ENCODE results near the gene RFC5. TPM values are rescaled to one million over a fixed set of nuclear protein-coding genes. Genes with fewer than 3 reads are reported as not detected.
"Not testable (repeated sequence)": the region's sequence is repeated elsewhere in the genome, so short reads cannot be mapped to it uniquely, and the experiment has no call there.

RFC5 gene
- total and polyA plus RNA-seq, 10 donors: 6.6 to 18.4 (median 11.4) TPM

DNA sequence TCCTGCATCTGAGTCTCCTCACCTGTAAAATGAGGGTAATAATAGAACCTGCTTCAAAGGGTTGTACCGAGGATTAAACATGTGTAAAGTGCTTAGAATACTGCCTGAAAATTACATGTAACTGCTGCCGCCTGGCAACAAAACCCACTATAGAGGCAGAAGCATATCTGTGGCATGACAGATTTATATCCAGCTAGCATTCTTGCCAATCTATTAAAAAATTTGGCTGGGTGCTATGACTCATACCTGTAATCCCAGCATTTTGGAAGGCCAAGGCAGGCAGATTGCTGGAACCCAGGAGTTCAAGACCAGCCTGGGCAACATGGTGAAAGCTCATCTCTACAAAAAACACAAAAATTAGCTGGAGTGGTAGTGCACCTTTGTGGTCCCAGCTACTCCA lies 31.3 kb upstream of the RFC5 start:
- intact Hi-C loops (cut with DNase I; ENCODE audit: low total_unique reads): no loop called here
- H3K4me1 ChIP-seq: no peaks in the 10 kb centered on the region
- WGBS, 5 donors: 69 to 90% (median 86%) methylated on average over 2 of the region's 2 CpGs
- H3K4me3 ChIP-seq: no peak overlapping the region
- no peaks in the 10 kb centered on the region for H3K36me3 ChIP-seq
- DNase-seq: no peak
- peaks cover 0 to 21% (median 0%) of the 10 kb centered on the region in 7 donors for H3K27me3 ChIP-seq (replicated peaks in 1 of 7)
- H3K9me3 ChIP-seq: peaks cover 0 to 11% (median 8%) of the 10 kb centered on the region in 8 donors
- H3K27ac ChIP-seq: no peak overlapping the region
- no peak for TF ChIP-seq POLR2A (IDR thresholded peaks at IDR 0.05)
- TF ChIP-seq POLR2AphosphoS5 (IDR thresholded peaks at IDR 0.05): no peak
- TF ChIP-seq, protein P1, sequence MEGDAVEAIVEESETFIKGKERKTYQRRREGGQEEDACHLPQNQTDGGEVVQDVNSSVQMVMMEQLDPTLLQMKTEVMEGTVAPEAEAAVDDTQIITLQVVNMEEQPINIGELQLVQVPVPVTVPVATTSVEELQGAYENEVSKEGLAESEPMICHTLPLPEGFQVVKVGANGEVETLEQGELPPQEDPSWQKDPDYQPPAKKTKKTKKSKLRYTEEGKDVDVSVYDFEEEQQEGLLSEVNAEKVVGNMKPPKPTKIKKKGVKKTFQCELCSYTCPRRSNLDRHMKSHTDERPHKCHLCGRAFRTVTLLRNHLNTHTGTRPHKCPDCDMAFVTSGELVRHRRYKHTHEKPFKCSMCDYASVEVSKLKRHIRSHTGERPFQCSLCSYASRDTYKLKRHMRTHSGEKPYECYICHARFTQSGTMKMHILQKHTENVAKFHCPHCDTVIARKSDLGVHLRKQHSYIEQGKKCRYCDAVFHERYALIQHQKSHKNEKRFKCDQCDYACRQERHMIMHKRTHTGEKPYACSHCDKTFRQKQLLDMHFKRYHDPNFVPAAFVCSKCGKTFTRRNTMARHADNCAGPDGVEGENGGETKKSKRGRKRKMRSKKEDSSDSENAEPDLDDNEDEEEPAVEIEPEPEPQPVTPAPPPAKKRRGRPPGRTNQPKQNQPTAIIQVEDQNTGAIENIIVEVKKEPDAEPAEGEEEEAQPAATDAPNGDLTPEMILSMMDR (IDR thresholded peaks at IDR 0.05 in 8 of 11, conservative IDR thresholded peaks at IDR 0.05 in 3 of 11): no peak

DNA sequence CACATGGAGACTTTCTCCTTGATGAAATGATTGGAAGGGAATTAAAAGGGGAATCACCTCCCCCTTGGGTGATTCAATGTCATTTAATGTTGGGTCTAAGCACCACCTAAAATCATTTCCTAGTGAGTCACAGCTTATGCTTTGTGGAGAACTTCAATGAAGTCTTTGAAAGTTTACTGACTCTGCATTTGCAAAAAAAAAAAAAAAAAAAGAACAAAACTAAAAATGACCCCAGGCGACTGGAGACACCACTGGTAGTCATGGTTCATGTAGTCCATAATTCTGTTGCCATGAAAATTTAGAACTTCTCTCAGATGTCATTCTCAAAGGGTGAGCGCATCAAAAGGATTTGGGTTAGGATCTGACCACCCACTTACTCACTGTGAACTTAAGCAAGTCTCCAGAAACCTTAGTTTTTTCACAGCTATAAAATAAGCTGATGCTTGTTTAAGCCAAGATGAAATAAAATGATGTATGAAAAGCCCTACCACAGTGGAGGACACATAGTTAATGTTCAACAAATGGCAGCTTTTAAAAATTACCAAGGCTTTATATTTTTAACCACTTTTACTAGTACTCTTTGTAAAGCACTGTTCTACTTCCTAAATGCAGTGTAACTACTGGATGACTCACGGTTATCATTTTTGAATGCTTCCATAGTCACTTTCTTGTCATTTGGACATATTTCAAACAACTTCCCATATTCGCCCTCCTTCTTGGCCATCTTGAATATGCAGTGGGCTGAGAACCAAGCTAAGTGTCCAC lies 29.6 kb upstream of the RFC5 start:
- Histone ChIP-seq H3K36me3 (no peaks in the 10 kb centered on the region), H3K4me1 (no peaks in the 10 kb centered on the region), H3K9me3 (peaks cover 0 to 11% (median 8%) of the 10 kb centered on the region in 8 donors), H3K4me3 (no peak overlapping the region), H3K27ac (no peak overlapping the region), H3K27me3 (replicated peaks in 1 of 7) (peaks cover 0 to 16% (median 0%) of the 10 kb centered on the region in 7 donors)
- TF ChIP-seq POLR2AphosphoS5 (IDR thresholded peaks at IDR 0.05): no peak
- TF ChIP-seq POLR2A (IDR thresholded peaks at IDR 0.05): no peak
- TF ChIP-seq, protein P1 (IDR thresholded peaks at IDR 0.05 in 8 of 11, conservative IDR thresholded peaks at IDR 0.05 in 3 of 11): no peak
- DNase-seq: no peak
- 69 to 85% (median 75%) methylated on average over 4 of the region's 4 CpGs for WGBS, 5 donors
- intact Hi-C loops (cut with DNase I; ENCODE audit: low total_unique reads): no loop called here

- Histone ChIP-seq H3K9me3 (peaks cover 0 to 15% (median 6%) of the 10 kb centered on the region in 8 donors), H3K27me3 (replicated peaks in 1 of 7) (peaks cover 0 to 3% (median 0%) of the 10 kb centered on the region in 7 donors), H3K36me3 (no peaks in the 10 kb centered on the region), H3K4me1 (no peaks in the 10 kb centered on the region), H3K27ac (no peak overlapping the region), H3K4me3 (no peak overlapping the region)
- WGBS, 5 donors: 73 to 84% (median 78%) methylated on average over 3 of the region's 3 CpGs
- intact Hi-C loops (cut with DNase I; ENCODE audit: low total_unique reads): no loop called here
- DNase-seq: no peak
- TF ChIP-seq, protein P1 (IDR thresholded peaks at IDR 0.05 in 8 of 11, conservative IDR thresholded peaks at IDR 0.05 in 3 of 11): no peak
- no peak for TF ChIP-seq POLR2AphosphoS5 (IDR thresholded peaks at IDR 0.05)
- TF ChIP-seq POLR2A (IDR thresholded peaks at IDR 0.05): no peak
Measured at GRCh38 chr12:117994551-117995438, 21.7 kb upstream of the RFC5 start.

- Histone ChIP-seq H3K9me3 (peaks cover 0 to 15% (median 6%) of the 10 kb centered on the region in 8 donors), H3K36me3 (no peaks in the 10 kb centered on the region), H3K27ac (no peak overlapping the region), H3K4me1 (no peaks in the 10 kb centered on the region), H3K4me3 (no peak overlapping the region), H3K27me3 (replicated peaks in 1 of 7) (no peaks in the 10 kb centered on the region)
- WGBS, 5 donors: 79 to 98% (median 94%) methylated on average over 2 of the region's 2 CpGs
- intact Hi-C loops (cut with DNase I; ENCODE audit: low total_unique reads): no loop called here
- DNase-seq: no peak
- TF ChIP-seq, protein P1 (IDR thresholded peaks at IDR 0.05 in 8 of 11, conservative IDR thresholded peaks at IDR 0.05 in 3 of 11): no peak
- TF ChIP-seq POLR2AphosphoS5 (IDR thresholded peaks at IDR 0.05): no peak
- TF ChIP-seq POLR2A (IDR thresholded peaks at IDR 0.05): no peak
Measured at GRCh38 chr12:117998719-117999118, 17.8 kb upstream of the RFC5 start.

- DNase-seq; intact Hi-C loops (cut with DNase I; ENCODE audit: low total_unique reads): not testable (repeated sequence)
- WGBS, 5 donors: 50 to 64% (median 63%) methylated on average over 2 of the region's 2 CpGs
Measured at GRCh38 chr12:117999806-118000205, 16.7 kb upstream of the RFC5 start.

More at GRCh38 chr12:117999806-118000205, 16.7 kb upstream of the RFC5 start:
- H3K27ac ChIP-seq; H3K9me3 ChIP-seq; H3K4me1 ChIP-seq; H3K4me3 ChIP-seq; H3K27me3 ChIP-seq (replicated peaks in 1 of 7); H3K36me3 ChIP-seq: not testable (repeated sequence)

Measured in spleen (tissue), 11 donors.